ENCODE data around the gene JARID2. TPM values are rescaled to one million over a fixed set of nuclear protein-coding genes. Genes with fewer than 3 reads are reported as not detected.

JARID2 gene
- total and polyA plus RNA-seq, 7 donors, result 1.8 to 7.8 (median 6.1) TPM

DNA sequence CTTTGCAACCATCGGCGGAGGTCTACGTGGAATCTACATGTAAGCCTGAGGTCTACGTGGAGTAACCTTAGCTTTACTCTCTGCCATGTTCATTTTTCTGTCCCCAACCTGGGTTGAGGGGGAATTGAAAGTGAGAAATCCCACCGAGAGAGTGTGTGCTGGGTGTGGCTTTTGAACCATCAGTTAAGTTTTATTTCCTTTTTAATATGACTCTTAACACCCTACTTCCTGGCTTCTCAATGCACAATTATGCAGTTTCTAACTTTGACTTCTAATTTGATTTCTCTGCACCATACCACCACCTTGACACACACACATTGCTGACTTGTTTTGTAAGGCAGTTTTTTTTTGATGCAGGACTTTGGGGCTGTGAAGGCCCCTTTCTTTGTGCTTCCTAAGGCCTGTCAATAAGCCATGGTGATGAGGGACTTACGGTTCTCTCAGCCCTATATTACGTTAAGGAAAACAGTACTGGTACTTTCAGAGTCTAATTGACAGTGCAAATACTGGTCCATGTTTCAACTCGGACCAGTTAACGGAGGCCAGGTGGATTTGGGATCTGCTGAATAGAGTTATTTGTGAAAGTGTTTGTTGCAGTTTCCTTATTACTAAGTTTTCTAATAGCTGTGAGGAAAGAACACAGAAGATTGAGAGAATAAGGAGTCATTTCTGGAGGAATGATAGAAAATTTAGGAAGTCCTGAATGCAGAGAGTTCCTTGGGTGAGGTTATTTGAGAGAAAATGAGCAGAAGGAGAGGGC lies 206.5 kb downstream of the JARID2 start:
- Histone ChIP-seq H3K9me3 (no peaks in the 10 kb centered on the region), H3K27ac (peak overlapping the region in 2 of 4 donors; percentile 17 to 43), H3K4me3 (no peak overlapping the region), H3K27me3 (no peaks in the 10 kb centered on the region), H3K36me3 (no peaks in the 10 kb centered on the region), H3K4me1 (peaks cover 0 to 41% (median 3%) of the 10 kb centered on the region in 4 donors)
- intact Hi-C loops (cut with DNase I), result no loop called here
- TF ChIP-seq POLR2A (IDR thresholded peaks at IDR 0.05) (no peak), POLR2AphosphoS5 (IDR thresholded peaks at IDR 0.05) (no peak), EP300 (IDR thresholded peaks at IDR 0.05) (no peak)
- TF ChIP-seq, protein P1, sequence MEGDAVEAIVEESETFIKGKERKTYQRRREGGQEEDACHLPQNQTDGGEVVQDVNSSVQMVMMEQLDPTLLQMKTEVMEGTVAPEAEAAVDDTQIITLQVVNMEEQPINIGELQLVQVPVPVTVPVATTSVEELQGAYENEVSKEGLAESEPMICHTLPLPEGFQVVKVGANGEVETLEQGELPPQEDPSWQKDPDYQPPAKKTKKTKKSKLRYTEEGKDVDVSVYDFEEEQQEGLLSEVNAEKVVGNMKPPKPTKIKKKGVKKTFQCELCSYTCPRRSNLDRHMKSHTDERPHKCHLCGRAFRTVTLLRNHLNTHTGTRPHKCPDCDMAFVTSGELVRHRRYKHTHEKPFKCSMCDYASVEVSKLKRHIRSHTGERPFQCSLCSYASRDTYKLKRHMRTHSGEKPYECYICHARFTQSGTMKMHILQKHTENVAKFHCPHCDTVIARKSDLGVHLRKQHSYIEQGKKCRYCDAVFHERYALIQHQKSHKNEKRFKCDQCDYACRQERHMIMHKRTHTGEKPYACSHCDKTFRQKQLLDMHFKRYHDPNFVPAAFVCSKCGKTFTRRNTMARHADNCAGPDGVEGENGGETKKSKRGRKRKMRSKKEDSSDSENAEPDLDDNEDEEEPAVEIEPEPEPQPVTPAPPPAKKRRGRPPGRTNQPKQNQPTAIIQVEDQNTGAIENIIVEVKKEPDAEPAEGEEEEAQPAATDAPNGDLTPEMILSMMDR (IDR thresholded peaks at IDR 0.05), result no peak
- no peak for DNase-seq
- 75 to 80% methylated on average over 9 of the region's 9 CpGs for WGBS, 2 donors

DNA sequence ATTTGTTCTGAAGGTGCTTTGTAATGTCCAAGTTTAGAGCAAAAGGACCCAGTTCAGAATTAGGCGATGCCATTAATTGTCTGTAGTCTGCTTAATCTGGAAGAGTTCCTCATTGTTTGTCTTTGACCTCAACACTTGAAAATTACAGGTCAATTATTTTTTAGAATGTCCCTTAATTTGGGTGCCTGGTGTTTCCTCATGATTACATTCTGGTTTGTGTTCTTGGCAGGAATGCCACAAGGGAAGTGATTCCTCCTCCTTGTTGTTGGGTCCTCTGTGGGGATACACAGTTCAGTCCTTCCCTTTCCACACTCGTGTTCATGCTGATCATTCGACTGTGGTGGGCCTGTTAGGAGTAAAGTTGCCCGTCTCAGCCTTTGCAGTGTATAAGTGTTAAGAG lies 207.3 kb downstream of the JARID2 start:
- intact Hi-C loops (cut with DNase I), result no loop called here
- no peak for TF ChIP-seq EP300 (IDR thresholded peaks at IDR 0.05)
- TF ChIP-seq POLR2A (IDR thresholded peaks at IDR 0.05), result no peak
- peak in 1 of 4 donors; percentile 30 for TF ChIP-seq POLR2AphosphoS5 (IDR thresholded peaks at IDR 0.05)
- TF ChIP-seq, protein P1 (IDR thresholded peaks at IDR 0.05), result no peak
- H3K27me3 ChIP-seq, result no peaks in the 10 kb centered on the region
- WGBS, 2 donors, result 85 to 93% methylated on average over 4 of the region's 4 CpGs
- H3K27ac ChIP-seq, result peak overlapping the region in 3 of 4 donors; percentile 7 to 43 (median 17)
- H3K9me3 ChIP-seq, result no peaks in the 10 kb centered on the region
- H3K4me3 ChIP-seq, result no peak overlapping the region
- no peaks in the 10 kb centered on the region for H3K36me3 ChIP-seq
- peaks cover 0 to 39% (median 6%) of the 10 kb centered on the region in 4 donors for H3K4me1 ChIP-seq
- DNase-seq, result no peak

DNA sequence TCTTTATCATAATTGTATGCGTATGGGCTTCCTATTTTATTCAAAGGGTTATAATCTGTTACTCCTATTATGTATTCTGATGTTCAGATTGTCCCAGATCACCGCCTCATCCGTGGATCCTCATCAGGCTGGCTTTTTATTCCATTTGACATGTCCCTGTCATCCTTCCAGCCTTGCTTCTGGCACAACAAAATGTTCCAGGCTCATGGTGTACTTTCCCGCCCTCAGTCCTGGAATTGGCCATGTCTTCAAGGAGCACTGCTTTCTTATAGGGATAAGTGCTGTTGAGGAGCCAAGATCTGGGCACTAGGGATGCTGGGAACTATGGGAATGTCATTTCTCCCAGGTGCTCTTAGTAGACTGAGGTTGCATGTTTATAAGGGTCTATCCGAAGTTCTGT lies 207.8 kb downstream of the JARID2 start:
- H3K4me3 ChIP-seq, result no peak overlapping the region
- intact Hi-C loops (cut with DNase I), result no loop called here
- H3K4me1 ChIP-seq, result peaks cover 0 to 42% (median 8%) of the 10 kb centered on the region in 4 donors
- H3K36me3 ChIP-seq, result no peaks in the 10 kb centered on the region
- H3K27me3 ChIP-seq, result no peaks in the 10 kb centered on the region
- H3K9me3 ChIP-seq, result no peaks in the 10 kb centered on the region
- peak; percentile 83 for DNase-seq
- H3K27ac ChIP-seq, result peak overlapping the region in 3 of 4 donors; percentile 7 to 50 (median 17)
- WGBS, 2 donors, result 92 to 96% methylated on average over 5 of the region's 5 CpGs
- TF ChIP-seq EP300 (IDR thresholded peaks at IDR 0.05) (peak in 2 of 4 donors; percentile 54 to 70), POLR2A (IDR thresholded peaks at IDR 0.05) (no peak), POLR2AphosphoS5 (IDR thresholded peaks at IDR 0.05) (peak; percentile 40 to 76 (median 54))
- TF ChIP-seq, protein P1 (IDR thresholded peaks at IDR 0.05), result no peak

DNA sequence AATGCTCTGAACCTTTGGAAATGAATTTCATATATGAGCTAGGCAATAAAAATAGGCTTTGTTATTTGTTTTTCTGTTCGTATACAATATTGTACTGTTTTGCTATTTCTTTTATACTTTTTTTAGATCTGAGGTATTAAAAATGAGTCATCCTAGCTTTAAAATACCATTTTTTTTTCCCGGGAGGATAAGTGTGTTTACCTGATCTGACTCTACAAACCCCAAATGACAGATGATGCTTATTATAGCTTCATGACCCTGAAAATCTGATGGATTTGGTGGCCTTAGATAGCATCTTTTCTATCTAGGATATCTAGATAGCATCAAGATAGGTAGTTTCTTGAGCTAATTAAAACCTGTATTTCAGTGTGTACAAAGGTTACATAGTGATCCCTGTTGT lies 210.6 kb downstream of the JARID2 start:
- Histone ChIP-seq H3K9me3 (no peaks in the 10 kb centered on the region), H3K36me3 (no peaks in the 10 kb centered on the region), H3K27ac (no peak overlapping the region), H3K4me1 (peaks cover 0 to 42% (median 17%) of the 10 kb centered on the region in 4 donors), H3K4me3 (no peak overlapping the region), H3K27me3 (no peaks in the 10 kb centered on the region)
- DNase-seq, result no peak
- intact Hi-C loops (cut with DNase I), result no loop called here
- WGBS, 2 donors, result 52 to 59% methylated on average over 2 of the region's 2 CpGs
- TF ChIP-seq EP300 (IDR thresholded peaks at IDR 0.05), result no peak
- TF ChIP-seq, protein P1 (IDR thresholded peaks at IDR 0.05), result no peak
- TF ChIP-seq POLR2AphosphoS5 (IDR thresholded peaks at IDR 0.05), result no peak
- TF ChIP-seq POLR2A (IDR thresholded peaks at IDR 0.05), result no peak

Data from sigmoid colon (tissue), 7 donors.